CD4-positive, alpha-beta memory T cell (primary cell): ENCODE data around the gene CDCA5. TPM values are rescaled to one million over a fixed set of nuclear protein-coding genes. Genes with fewer than 3 reads are reported as not detected.
A peak's percentile ranks its signal among the peaks of the same experiment; 100 is the strongest.

Source experiments
- CTCF ChIA-PET: fragments of 350-600 bp; sonication (Branson Sonifier 250); formaldehyde crosslinking; loops from one replicate; lab custom pipeline; 2021; ENCODE audit warnings: inconsistent platforms; ENCODE audit not compliant: partially characterized antibody; lab: Charles Lee
- POLR2A ChIA-PET: fragments of 350-600 bp; sonication (Branson Sonifier 250); formaldehyde crosslinking; loops from one replicate; lab custom pipeline; 2021; ENCODE audit not compliant: partially characterized antibody; lab: Charles Lee
- DNase-seq, 5 donors: peaks; one replicate each; pipeline versions ENCODE4 v3.0.0 to v3.0.0-alpha.2; 2020 to 2022; ENCODE audit warnings: mixed read lengths in 1 of 5
- H3K27ac ChIP-seq: one replicate; pipeline ENCODE4 v1.7.0; 2013; ENCODE audit warnings: low read depth, low read length
- H3K27me3 ChIP-seq: 2 replicates; pipeline ENCODE4 v1.7.0; 2013; ENCODE audit warnings: mild to moderate bottlenecking, low read length, moderate library complexity; ENCODE audit not compliant: insufficient read depth
- H3K36me3 ChIP-seq: 2 replicates; pipeline ENCODE4 v1.7.0; 2013; ENCODE audit warnings: mild to moderate bottlenecking, low read length, moderate library complexity; ENCODE audit not compliant: insufficient read depth
- H3K4me1 ChIP-seq: 2 replicates; pipeline ENCODE4 v1.7.0; 2013; ENCODE audit warnings: mild to moderate bottlenecking, low read length, moderate library complexity; ENCODE audit not compliant: insufficient read depth
- H3K4me3 ChIP-seq, 2 donors: one replicate each; pipeline ENCODE4 v1.7.0; 2013; ENCODE audit warnings: low read length in 2 of 2, mild to moderate bottlenecking in 1 of 2
- H3K9me3 ChIP-seq, 2 donors: one replicate each; pipeline ENCODE4 v1.7.0; 2013; ENCODE audit warnings: low read length in 2 of 2, control low read depth in 1 of 2; ENCODE audit not compliant: control insufficient read depth in 1 of 2
- H3K27ac Mint-ChIP-seq, 7 donors: one replicate each; pipeline ENCODE4 v1.8.0; 2020 to 2021; ENCODE audit warnings: mixed read lengths in 7 of 7, mild to moderate bottlenecking in 6 of 7, inconsistent platforms in 3 of 7, moderate library complexity in 3 of 7
- H3K27me3 Mint-ChIP-seq, 2 donors: one replicate each; pipeline ENCODE4 v1.8.0; 2020 to 2021; ENCODE audit warnings: mixed read lengths in 2 of 2
- H3K36me3 Mint-ChIP-seq, 2 donors: one replicate each; pipeline ENCODE4 v1.8.0; 2020 to 2021; ENCODE audit warnings: mixed read lengths in 2 of 2, inconsistent platforms in 1 of 2, mild to moderate bottlenecking in 1 of 2
- H3K4me1 Mint-ChIP-seq, 4 donors: one replicate each; pipeline ENCODE4 v1.8.0; 2020 to 2021; ENCODE audit warnings: mixed read lengths in 4 of 4, mild to moderate bottlenecking in 1 of 4
- H3K4me3 Mint-ChIP-seq, 8 donors: one replicate each; pipeline ENCODE4 v1.8.0; 2020 to 2021; ENCODE audit warnings: mixed read lengths in 8 of 8, mild to moderate bottlenecking in 7 of 8, moderate library complexity in 6 of 8, inconsistent platforms in 3 of 8
- H3K9me3 Mint-ChIP-seq, 8 donors: one replicate each; pipeline ENCODE4 v1.8.0; 2020 to 2021; ENCODE audit warnings: mixed read lengths in 8 of 8, mild to moderate bottlenecking in 5 of 8, inconsistent platforms in 3 of 8, moderate library complexity in 1 of 8
- intact Hi-C: fragments of 100-400 bp; cut with micrococcal nuclease; formaldehyde crosslinking; loops from one replicate; pipeline ENCODE4 v1.15.1; 2023
- polyA plus RNA-seq, 2 donors: library from polyadenylated mRNA; unstranded; fragments of 300-500 nt; fragmentation: Illumina TruSeq; gene quantifications; one replicate each; pipeline ENCODE4 v1.2.3, GENCODE V29; 2021
- total RNA-seq, 2 experiments: library from RNA; stranded (reverse); gene quantifications; one replicate each; pipeline ENCODE4 v1.2.3, GENCODE V29; 2021

The CDCA5 gene
- total and polyA plus RNA-seq, 4 experiments from 2014 or later, result 0.41 to 0.64 (median 0.41) TPM; not detected in 1

- Histone ChIP-seq H3K27ac (no peak overlapping the region), H3K4me1 (no peaks in the 10 kb centered on the region), H3K27me3 (no peaks in the 10 kb centered on the region), H3K4me3 (no peak overlapping the region), H3K9me3 (no peaks in the 10 kb centered on the region), H3K36me3 (no peaks in the 10 kb centered on the region)
- Mint-ChIP-seq H3K36me3 (no peaks in the 10 kb centered on the region), H3K27me3 (no peaks in the 10 kb centered on the region), H3K9me3 (no peaks in the 10 kb centered on the region), H3K4me3 (no peak overlapping the region), H3K27ac (no peak overlapping the region), H3K4me1 (no peaks in the 10 kb centered on the region)
- ChIA-PET POLR2A (no interaction called here), CTCF (no interaction called here)
- no peak for DNase-seq
- intact Hi-C loops, result no loop called here
Observed at GRCh38 chr11:65066315-65066714, 17.5 kb downstream of the CDCA5 start.

GRCh38 chr11:65065851-65066250 lies 18.0 kb downstream of the CDCA5 start:
- Histone ChIP-seq H3K9me3 (no peaks in the 10 kb centered on the region), H3K27me3 (no peaks in the 10 kb centered on the region), H3K4me3 (no peak overlapping the region), H3K36me3 (no peaks in the 10 kb centered on the region), H3K27ac (no peak overlapping the region), H3K4me1 (no peaks in the 10 kb centered on the region)
- H3K4me1 Mint-ChIP-seq, result no peaks in the 10 kb centered on the region
- ChIA-PET CTCF (no interaction called here), POLR2A (no interaction called here)
- no peak for DNase-seq
- intact Hi-C loops, result no loop called here
- no peak overlapping the region for H3K27ac Mint-ChIP-seq
- H3K27me3 Mint-ChIP-seq, result no peaks in the 10 kb centered on the region
- no peak overlapping the region for H3K4me3 Mint-ChIP-seq
- H3K36me3 Mint-ChIP-seq, result no peaks in the 10 kb centered on the region
- H3K9me3 Mint-ChIP-seq, result no peaks in the 10 kb centered on the region

DNA sequence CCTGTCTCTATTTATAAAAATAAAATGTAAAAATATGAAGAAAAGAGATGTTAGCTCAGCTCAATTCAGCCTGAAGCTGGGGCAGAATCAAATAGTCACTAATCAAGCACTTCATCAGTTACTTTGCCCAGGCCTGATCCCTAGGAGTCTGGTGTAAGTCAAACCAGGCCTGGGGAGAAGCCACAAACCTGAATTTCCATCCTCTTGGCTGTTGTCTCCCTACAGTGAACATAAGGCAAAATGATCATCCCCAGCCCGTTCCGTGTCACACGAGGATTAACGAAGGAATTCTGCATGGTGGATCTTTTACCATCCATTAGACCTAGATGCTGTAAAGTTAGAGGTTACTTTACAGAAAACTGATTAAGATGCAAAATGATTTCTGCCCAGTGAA lies 19.0 kb downstream of the CDCA5 start:
- Mint-ChIP-seq H3K4me1 (no peaks in the 10 kb centered on the region), H3K27ac (no peak overlapping the region), H3K9me3 (no peaks in the 10 kb centered on the region), H3K36me3 (no peaks in the 10 kb centered on the region), H3K4me3 (no peak overlapping the region), H3K27me3 (peaks cover 0 to 3% of the 10 kb centered on the region in 2 donors)
- ChIA-PET POLR2A (no interaction called here), CTCF (no interaction called here)
- no peaks in the 10 kb centered on the region for H3K27me3 ChIP-seq
- no peak overlapping the region for H3K4me3 ChIP-seq
- intact Hi-C loops, result no loop called here
- H3K9me3 ChIP-seq, result no peaks in the 10 kb centered on the region
- DNase-seq, result no peak
- H3K27ac ChIP-seq, result no peak overlapping the region
- peaks cover 9% of the 10 kb centered on the region for H3K4me1 ChIP-seq
- H3K36me3 ChIP-seq, result no peaks in the 10 kb centered on the region

- intact Hi-C loops, result no loop called here
- Histone ChIP-seq H3K9me3 (no peaks in the 10 kb centered on the region), H3K4me3 (no peak overlapping the region), H3K36me3 (no peaks in the 10 kb centered on the region), H3K27me3 (no peaks in the 10 kb centered on the region), H3K27ac (no peak overlapping the region), H3K4me1 (peaks cover 10% of the 10 kb centered on the region)
- Mint-ChIP-seq H3K9me3 (no peaks in the 10 kb centered on the region), H3K27me3 (peaks cover 0 to 3% of the 10 kb centered on the region in 2 donors), H3K4me3 (no peak overlapping the region), H3K27ac (no peak overlapping the region), H3K36me3 (no peaks in the 10 kb centered on the region), H3K4me1 (no peaks in the 10 kb centered on the region)
- no peak for DNase-seq
- CTCF ChIA-PET, result no interaction called here
- POLR2A ChIA-PET, result no interaction called here
Observed at GRCh38 chr11:65063532-65063931, 20.3 kb downstream of the CDCA5 start.

DNA sequence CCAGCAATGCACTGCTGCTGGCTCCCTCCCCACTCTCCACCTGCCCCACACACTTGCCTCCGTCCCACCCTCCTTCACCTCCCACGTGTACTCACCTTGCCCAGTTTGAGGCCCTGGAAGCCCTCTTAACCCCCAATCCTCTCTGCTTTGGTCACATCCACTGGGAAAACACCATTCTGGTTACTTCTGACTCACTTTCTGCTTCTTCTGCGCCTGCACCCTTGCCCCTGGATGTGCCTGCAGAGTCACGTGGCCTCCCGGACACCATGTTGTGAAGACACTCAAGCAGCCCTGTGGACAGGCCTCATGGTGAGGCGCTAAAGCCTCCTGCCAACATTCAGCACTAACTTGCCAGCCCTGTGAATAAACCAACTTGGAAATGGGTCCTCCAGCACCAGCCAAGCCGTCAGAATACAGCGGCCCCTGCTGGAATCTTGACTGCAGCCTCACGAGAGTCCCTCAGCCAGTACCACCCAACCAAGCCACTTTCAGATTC lies 22.9 kb downstream of the CDCA5 start:
- CTCF ChIA-PET, result interaction anchor here (0.7 kb wide), 1 partner anchor 50 kb away, joined by 3 read pairs; no protein-coding TSS in a partner anchor
- H3K9me3 ChIP-seq, result no peaks in the 10 kb centered on the region
- peaks cover 10% of the 10 kb centered on the region for H3K4me1 ChIP-seq
- POLR2A ChIA-PET, result no interaction called here
- no peak overlapping the region for H3K4me3 ChIP-seq
- H3K27me3 ChIP-seq, result no peaks in the 10 kb centered on the region
- H3K27ac ChIP-seq, result no peak overlapping the region
- Mint-ChIP-seq H3K36me3 (no peaks in the 10 kb centered on the region), H3K27ac (peak overlapping the region in 2 of 7 donors; percentile 35 to 75), H3K4me3 (no peak overlapping the region), H3K9me3 (no peaks in the 10 kb centered on the region), H3K4me1 (no peaks in the 10 kb centered on the region), H3K27me3 (peaks cover 0 to 3% of the 10 kb centered on the region in 2 donors)
- intact Hi-C loops, result no loop called here
- no peaks in the 10 kb centered on the region for H3K36me3 ChIP-seq
- no peak for DNase-seq

DNA sequence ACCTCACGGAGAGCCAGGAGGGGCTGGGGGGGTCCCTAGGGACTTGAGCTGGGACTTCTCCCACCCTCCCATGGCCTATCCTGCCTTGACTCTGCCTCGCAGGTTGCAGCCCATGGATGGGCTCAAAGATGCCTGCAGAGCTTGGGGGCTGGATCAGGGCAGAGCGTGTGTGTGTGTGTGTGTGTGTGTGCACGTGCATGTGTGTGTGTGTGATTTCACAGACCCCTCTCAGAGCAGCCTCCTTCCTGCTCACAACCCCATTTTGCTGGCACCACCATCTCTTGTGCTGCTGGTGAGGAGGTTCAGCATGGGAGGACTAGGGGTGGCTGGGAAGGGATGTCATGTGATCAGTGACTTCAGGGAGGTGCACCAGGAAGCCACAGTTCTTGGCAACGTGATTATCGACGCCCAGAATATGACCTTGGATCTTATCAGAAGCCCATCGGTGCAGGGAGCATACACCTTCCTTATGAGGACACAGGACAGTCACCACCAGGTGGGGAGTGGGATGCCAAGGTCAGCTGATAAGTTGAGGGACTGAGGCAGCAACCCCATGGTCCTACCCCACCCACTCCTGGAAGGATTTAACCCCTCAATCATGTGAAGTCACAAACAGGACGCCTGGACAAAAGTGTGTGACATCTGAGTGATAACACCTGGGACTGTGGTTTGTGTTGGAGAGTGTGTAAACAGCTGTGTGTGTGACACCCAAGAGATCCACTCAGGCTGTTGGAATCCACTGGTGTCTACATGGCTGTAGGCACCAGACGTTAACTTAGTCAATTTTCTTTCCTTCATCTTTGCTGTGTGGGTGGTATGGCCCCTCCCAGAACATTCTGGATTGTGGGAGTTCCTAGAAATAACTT lies 23.6 kb downstream of the CDCA5 start:
- no peak overlapping the region for H3K27ac Mint-ChIP-seq
- no peaks in the 10 kb centered on the region for H3K9me3 Mint-ChIP-seq
- peaks cover 0 to 2% (median 0%) of the 10 kb centered on the region in 4 donors for H3K4me1 Mint-ChIP-seq
- Histone ChIP-seq H3K9me3 (no peaks in the 10 kb centered on the region), H3K36me3 (no peaks in the 10 kb centered on the region), H3K27me3 (no peaks in the 10 kb centered on the region), H3K4me3 (no peak overlapping the region), H3K4me1 (peaks cover 10% of the 10 kb centered on the region), H3K27ac (no peak overlapping the region)
- CTCF ChIA-PET, result interaction anchor here (1.1 kb wide), 2 partner anchors 47 to 255 kb away, joined by 3 read pairs; no protein-coding TSS in a partner anchor
- intact Hi-C loops, result no loop called here
- no peak overlapping the region for H3K4me3 Mint-ChIP-seq
- peaks cover 0 to 3% of the 10 kb centered on the region in 2 donors for H3K27me3 Mint-ChIP-seq
- POLR2A ChIA-PET, result no interaction called here
- H3K36me3 Mint-ChIP-seq, result no peaks in the 10 kb centered on the region
- no peak for DNase-seq

DNA sequence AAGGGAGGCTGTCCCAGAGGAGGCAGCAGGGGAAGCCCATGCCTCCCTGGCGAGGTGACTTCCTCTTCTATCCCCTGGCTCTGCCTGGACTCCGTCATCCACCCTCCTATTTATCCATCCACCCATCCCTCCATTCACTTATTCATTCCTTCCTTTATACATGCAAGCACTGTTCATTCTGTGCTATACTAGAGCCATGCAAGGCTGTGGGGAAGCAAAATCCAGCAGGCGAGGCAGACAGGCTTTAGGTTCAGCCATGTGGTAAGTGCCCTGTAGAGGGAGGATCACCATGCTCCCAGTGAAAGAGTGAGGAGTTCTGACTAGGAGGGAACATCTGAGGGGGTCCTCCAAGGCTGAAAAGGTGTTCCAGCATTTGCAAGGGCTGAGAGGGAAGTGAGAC lies 24.3 kb downstream of the CDCA5 start:
- H3K4me3 Mint-ChIP-seq, result no peak overlapping the region
- Histone ChIP-seq H3K36me3 (no peaks in the 10 kb centered on the region), H3K27ac (no peak overlapping the region), H3K4me3 (no peak overlapping the region), H3K9me3 (no peaks in the 10 kb centered on the region), H3K27me3 (no peaks in the 10 kb centered on the region), H3K4me1 (peaks cover 12% of the 10 kb centered on the region)
- H3K27me3 Mint-ChIP-seq, result peaks cover 0 to 3% of the 10 kb centered on the region in 2 donors
- no peaks in the 10 kb centered on the region for H3K9me3 Mint-ChIP-seq
- ChIA-PET POLR2A (no interaction called here), CTCF (interaction anchor here (1.1 kb wide), 2 partner anchors 47 to 256 kb away, joined by 3 read pairs; no protein-coding TSS in a partner anchor)
- peak overlapping the region in 1 of 7 donors; percentile 26 for H3K27ac Mint-ChIP-seq
- intact Hi-C loops, result no loop called here
- no peaks in the 10 kb centered on the region for H3K36me3 Mint-ChIP-seq
- no peak for DNase-seq
- H3K4me1 Mint-ChIP-seq, result peaks cover 0 to 3% (median 2%) of the 10 kb centered on the region in 4 donors
